Stimulated activated CD8-positive, alpha-beta memory T cell treated with anti-CD3 and anti-CD28 coated beads, Interleukin-15, amount 100 ng/mL, for 24 hours (primary cell): ENCODE results near the gene TNP2.

Experiments used
- DNase-seq: peaks from one replicate; pipeline ENCODE4 v3.0.0-alpha.2; 2020; ENCODE audit warnings: low read depth

TNP2 gene

GRCh38 chr16:11218604-11218962 is 50.5 kb downstream of the TNP2 start:
- no peak for DNase-seq
